ENCODE measurements around the gene VAMP1. TPM values are rescaled to one million over a fixed set of nuclear protein-coding genes. Genes with fewer than 3 reads are reported as not detected.
"Not testable (repeated sequence)": the region's sequence is repeated elsewhere in the genome, so short reads cannot be mapped to it uniquely, and the experiment has no call there.

The VAMP1 gene
- total and polyA plus RNA-seq, 2 donors (not counting 3 experiments of a cell fraction or from before 2014, with no cell fraction given): 7.0 to 9.0 TPM

DNA sequence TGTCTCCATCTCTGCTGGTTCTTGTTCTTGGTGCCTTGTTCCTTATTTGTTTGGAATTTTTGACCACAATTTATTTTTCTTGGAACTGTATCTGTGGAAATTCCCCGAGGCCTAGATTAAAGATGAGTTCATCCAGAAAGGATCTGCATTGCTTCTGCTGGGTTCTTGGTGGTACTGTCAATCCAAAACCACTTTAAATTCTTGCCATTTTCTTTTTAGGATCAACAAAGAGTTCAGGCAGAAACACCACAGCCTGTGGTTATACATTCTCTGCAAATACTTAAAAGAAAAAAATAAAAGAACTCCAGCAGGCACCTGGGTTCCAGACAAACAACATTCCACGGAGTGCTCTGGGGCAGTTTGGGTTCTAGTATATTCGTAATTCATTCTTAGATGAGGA is 6.0 kb upstream of the VAMP1 start:
- no peaks in the 10 kb centered on the region for H3K79me2 ChIP-seq (ENCODE audit: control insufficient read depth, insufficient read depth, low read length)
- peaks cover 1 to 5% of the 10 kb centered on the region in 2 experiments for H3K27me3 ChIP-seq (ENCODE audit: control insufficient read depth in 2 of 2, insufficient read depth in 2 of 2, low read length in 2 of 2)
- H3K9ac ChIP-seq (replicated peaks; ENCODE audit: extremely low read depth, insufficient read depth, low read length): no peak overlapping the region
- POLR2A ChIA-PET: no interaction called here
- intact Hi-C loops (cut with micrococcal nuclease): no loop called here
- dilution Hi-C loops (cut with MboI; ENCODE audit: extremely low pct_ligation_motif_present, low sequenced_read_pairs): no loop called here
- no peaks in the 10 kb centered on the region for H4K20me1 ChIP-seq (replicated peaks; ENCODE audit: control insufficient read depth, extremely low read depth, insufficient read depth, low read length)
- H3K9me3 ChIP-seq (replicated peaks; ENCODE audit: control insufficient read depth, insufficient read depth, low read length): no peaks in the 10 kb centered on the region
- no peaks in the 10 kb centered on the region for H3K36me3 ChIP-seq (ENCODE audit: control insufficient read depth in 2 of 2, extremely low read depth in 1 of 2, insufficient read depth in 2 of 2, low read length in 2 of 2)
- no peaks in the 10 kb centered on the region for H3K9me1 ChIP-seq (replicated peaks; ENCODE audit: control insufficient read depth, extremely low read depth, insufficient read depth, low read length)
- CTCF ChIA-PET: no interaction called here
- no peak overlapping the region for H3K4me3 ChIP-seq (replicated peaks in 1 of 3; ENCODE audit: insufficient read depth in 1 of 3, low read depth in 1 of 3, low read length in 3 of 3)
- TF ChIP-seq EZH2 (IDR thresholded peaks at IDR 0.05; ENCODE audit: borderline replicate concordance, low read depth, low read length, severe bottlenecking): no peak
- TF ChIP-seq POLR2AphosphoS5 (IDR thresholded peaks at IDR 0.05; ENCODE audit: insufficient read depth, low read depth, low read length): no peak
- no peak for TF ChIP-seq FOS (IDR thresholded peaks at IDR 0.05; ENCODE audit: borderline replicate concordance, insufficient read depth, low read length)
- TF ChIP-seq GATA2 (IDR thresholded peaks at IDR 0.05; ENCODE audit: insufficient read depth, insufficient read length, low read depth, low read length): no peak
- TF ChIP-seq MYC (IDR thresholded peaks at IDR 0.05; ENCODE audit: low read depth, low read length): no peak
- no peak for TF ChIP-seq JUN (IDR thresholded peaks at IDR 0.05; ENCODE audit: borderline replicate concordance, insufficient read depth, insufficient read length, low read depth)
- TF ChIP-seq, protein P1, sequence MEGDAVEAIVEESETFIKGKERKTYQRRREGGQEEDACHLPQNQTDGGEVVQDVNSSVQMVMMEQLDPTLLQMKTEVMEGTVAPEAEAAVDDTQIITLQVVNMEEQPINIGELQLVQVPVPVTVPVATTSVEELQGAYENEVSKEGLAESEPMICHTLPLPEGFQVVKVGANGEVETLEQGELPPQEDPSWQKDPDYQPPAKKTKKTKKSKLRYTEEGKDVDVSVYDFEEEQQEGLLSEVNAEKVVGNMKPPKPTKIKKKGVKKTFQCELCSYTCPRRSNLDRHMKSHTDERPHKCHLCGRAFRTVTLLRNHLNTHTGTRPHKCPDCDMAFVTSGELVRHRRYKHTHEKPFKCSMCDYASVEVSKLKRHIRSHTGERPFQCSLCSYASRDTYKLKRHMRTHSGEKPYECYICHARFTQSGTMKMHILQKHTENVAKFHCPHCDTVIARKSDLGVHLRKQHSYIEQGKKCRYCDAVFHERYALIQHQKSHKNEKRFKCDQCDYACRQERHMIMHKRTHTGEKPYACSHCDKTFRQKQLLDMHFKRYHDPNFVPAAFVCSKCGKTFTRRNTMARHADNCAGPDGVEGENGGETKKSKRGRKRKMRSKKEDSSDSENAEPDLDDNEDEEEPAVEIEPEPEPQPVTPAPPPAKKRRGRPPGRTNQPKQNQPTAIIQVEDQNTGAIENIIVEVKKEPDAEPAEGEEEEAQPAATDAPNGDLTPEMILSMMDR (IDR thresholded peaks at IDR 0.05; ENCODE audit: extremely low read depth in 1 of 2, insufficient read depth in 1 of 2, low read depth in 1 of 2, low read length in 2 of 2): no peak
- no peak for TF ChIP-seq POLR2A (IDR thresholded peaks at IDR 0.05; ENCODE audit: low read depth, low read length)
- no peak for TF ChIP-seq MAX (IDR thresholded peaks at IDR 0.05; ENCODE audit: insufficient read depth, insufficient read length)
- no peak overlapping the region for H3K4me2 ChIP-seq (ENCODE audit: insufficient read depth, low read length)
- no TSS peak for BruUV-seq (replicated peaks)
- no peak for FAIRE-seq
- H3K4me1 ChIP-seq (ENCODE audit: control insufficient read depth, extremely low read depth, insufficient read depth, low read length): no peaks in the 10 kb centered on the region
- DNase-seq (ENCODE audit: low read depth, low spot score): no peak
- H3K27ac ChIP-seq (ENCODE audit: insufficient read depth, low read depth, low read length): no peak overlapping the region
- H2AFZ ChIP-seq (ENCODE audit: low read depth, low read length): no peak overlapping the region

- FAIRE-seq; intact Hi-C loops (cut with micrococcal nuclease); H3K4me3 ChIP-seq (replicated peaks in 1 of 3; ENCODE audit: insufficient read depth in 1 of 3, low read depth in 1 of 3, low read length in 3 of 3); H3K36me3 ChIP-seq (ENCODE audit: control insufficient read depth in 2 of 2, extremely low read depth in 1 of 2, insufficient read depth in 2 of 2, low read length in 2 of 2); H3K9me1 ChIP-seq (replicated peaks; ENCODE audit: control insufficient read depth, extremely low read depth, insufficient read depth, low read length); dilution Hi-C loops (cut with MboI; ENCODE audit: extremely low pct_ligation_motif_present, low sequenced_read_pairs); H3K79me2 ChIP-seq (ENCODE audit: control insufficient read depth, insufficient read depth, low read length); H3K9me3 ChIP-seq (replicated peaks; ENCODE audit: control insufficient read depth, insufficient read depth, low read length); H3K9ac ChIP-seq (replicated peaks; ENCODE audit: extremely low read depth, insufficient read depth, low read length); H4K20me1 ChIP-seq (replicated peaks; ENCODE audit: control insufficient read depth, extremely low read depth, insufficient read depth, low read length); DNase-seq (ENCODE audit: low read depth, low spot score); H3K27ac ChIP-seq (ENCODE audit: insufficient read depth, low read depth, low read length); H3K4me2 ChIP-seq (ENCODE audit: insufficient read depth, low read length); POLR2A ChIA-PET; H3K4me1 ChIP-seq (ENCODE audit: control insufficient read depth, extremely low read depth, insufficient read depth, low read length); H2AFZ ChIP-seq (ENCODE audit: low read depth, low read length); CTCF ChIA-PET; H3K27me3 ChIP-seq (ENCODE audit: control insufficient read depth in 2 of 2, insufficient read depth in 2 of 2, low read length in 2 of 2); BruUV-seq (replicated peaks): not testable (repeated sequence)
These were observed 4.9 kb upstream of the VAMP1 start for GRCh38 chr12:6475233-6475975.

Data from endothelial cell of umbilical vein (primary cell).